AG09319 (cell line): ENCODE measurements around the gene SP140.

Experiments used
- DNase-seq: peaks from one replicate; pipeline ENCODE4 v3.0.0-alpha.2; 2010; ENCODE audit warnings: low read depth; ENCODE audit errors: extremely low read depth
- TF ChIP-seq, protein P1 (sequence below): IDR thresholded peaks from 2 replicates; pipeline ENCODE4 v1.5.1; 2011; ENCODE audit warnings: low read depth, mild to moderate bottlenecking, inconsistent platforms, low read length, moderate library complexity

The SP140 gene

GRCh38 chr2:230226051-230226551, 565 bp downstream of the SP140 start:
- TF ChIP-seq, protein P1, sequence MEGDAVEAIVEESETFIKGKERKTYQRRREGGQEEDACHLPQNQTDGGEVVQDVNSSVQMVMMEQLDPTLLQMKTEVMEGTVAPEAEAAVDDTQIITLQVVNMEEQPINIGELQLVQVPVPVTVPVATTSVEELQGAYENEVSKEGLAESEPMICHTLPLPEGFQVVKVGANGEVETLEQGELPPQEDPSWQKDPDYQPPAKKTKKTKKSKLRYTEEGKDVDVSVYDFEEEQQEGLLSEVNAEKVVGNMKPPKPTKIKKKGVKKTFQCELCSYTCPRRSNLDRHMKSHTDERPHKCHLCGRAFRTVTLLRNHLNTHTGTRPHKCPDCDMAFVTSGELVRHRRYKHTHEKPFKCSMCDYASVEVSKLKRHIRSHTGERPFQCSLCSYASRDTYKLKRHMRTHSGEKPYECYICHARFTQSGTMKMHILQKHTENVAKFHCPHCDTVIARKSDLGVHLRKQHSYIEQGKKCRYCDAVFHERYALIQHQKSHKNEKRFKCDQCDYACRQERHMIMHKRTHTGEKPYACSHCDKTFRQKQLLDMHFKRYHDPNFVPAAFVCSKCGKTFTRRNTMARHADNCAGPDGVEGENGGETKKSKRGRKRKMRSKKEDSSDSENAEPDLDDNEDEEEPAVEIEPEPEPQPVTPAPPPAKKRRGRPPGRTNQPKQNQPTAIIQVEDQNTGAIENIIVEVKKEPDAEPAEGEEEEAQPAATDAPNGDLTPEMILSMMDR, result no peak
- no peak for DNase-seq

DNA sequence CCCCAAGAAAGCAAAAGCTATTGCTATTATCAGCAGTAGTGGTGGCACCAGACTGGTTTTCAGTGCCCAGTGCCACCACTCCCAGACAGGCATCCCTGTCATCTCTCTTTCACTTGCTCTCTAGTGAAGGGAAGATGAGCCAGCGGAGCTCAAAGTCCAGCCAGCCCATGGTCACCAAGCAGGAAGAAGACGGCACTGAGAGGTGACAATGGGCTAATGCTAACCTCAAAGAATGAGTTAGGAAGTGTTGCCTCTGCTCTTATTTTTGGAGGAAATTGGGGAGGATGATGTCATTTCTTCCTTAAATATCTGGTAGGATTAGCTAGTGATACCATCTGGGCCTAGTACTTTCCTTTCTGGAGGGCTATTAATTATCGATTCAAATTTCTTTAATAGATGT, 1.7 kb downstream of the SP140 start:
- TF ChIP-seq, protein P1, result no peak
- DNase-seq, result no peak

- TF ChIP-seq, protein P1, result no peak
- no peak for DNase-seq
Observed at GRCh38 chr2:230230087-230230486, 4.6 kb downstream of the SP140 start.

GRCh38 chr2:230230496-230231200, 5.1 kb downstream of the SP140 start:
- no peak for DNase-seq

DNA sequence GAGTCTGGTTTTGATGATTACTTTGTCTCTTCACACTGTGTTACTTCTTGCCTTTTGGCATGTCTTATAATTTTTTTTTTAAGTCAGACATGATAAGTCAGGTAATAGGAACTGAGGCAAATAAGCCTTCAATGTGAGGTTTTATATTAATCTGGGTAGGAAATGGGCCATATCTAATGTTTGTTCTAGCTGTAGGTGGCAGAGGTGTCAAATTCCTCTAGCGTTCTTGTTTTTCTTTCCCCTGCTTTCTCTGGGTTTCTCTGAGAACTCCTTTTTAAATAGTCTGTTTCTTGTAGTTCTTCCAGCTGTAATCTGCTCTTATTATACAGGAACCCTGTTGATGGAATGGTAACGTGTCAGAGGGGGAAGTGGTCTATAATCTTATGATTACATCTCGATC, 5.7 kb downstream of the SP140 start:
- DNase-seq, result no peak
- TF ChIP-seq, protein P1, result no peak

More at GRCh38 chr2:230230496-230231200, 5.1 kb downstream of the SP140 start:
- TF ChIP-seq, protein P1, result no peak

DNA sequence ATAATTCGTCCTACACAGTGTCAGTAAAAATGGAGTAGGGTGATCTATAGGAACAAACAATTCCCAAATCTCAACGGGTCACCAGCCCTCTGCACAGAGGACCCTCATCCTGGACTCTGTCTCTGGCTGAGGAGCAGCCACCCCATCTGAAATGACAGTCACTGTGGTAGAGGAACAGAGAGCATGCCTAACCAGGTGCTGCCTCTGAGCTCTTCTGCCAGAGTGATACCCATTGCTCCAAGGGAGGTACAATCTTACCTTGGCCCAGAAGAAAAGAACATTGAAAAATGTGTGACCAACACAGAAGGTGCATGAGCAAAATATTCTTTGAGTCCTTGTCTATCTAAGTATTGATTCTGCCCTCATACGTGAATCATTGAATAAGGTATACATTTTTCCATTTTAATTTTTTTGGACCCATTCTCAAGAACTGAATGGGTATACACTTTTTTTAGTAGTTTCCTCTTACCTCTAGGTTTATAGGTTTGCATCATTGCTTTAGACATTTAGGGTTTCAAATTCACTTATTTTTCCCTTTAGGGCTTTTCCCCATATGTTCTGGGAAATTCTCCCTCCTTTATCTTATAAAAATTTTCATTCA, 8.7 kb downstream of the SP140 start:
- TF ChIP-seq, protein P1, result no peak
- no peak for DNase-seq

DNA sequence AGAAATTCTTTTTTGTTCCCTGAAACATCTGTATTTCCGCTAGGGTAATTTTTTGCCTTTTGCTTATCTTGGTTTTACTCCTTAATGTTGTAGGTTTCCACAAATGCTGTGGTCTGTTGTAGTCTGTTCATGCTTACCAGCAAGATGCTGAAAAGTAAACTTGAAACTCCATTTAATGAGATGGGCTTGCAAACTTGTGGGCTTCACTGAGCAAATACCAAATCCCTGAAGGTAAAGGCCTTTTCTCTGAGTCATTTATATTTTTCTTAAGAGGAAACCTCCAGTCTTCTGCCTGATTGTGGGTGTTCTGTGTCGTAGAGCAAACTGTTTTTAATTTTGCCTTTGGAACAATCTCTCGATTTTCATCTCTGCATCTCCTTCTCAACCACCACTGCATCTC, 9.3 kb downstream of the SP140 start:
- TF ChIP-seq, protein P1, result no peak
- no peak for DNase-seq
